Large intestine (tissue), 3 donors: ENCODE results near the gene NAPA. TPM values are rescaled to one million over a fixed set of nuclear protein-coding genes. Genes with fewer than 3 reads are reported as not detected.
A peak's percentile ranks its signal among the peaks of the same experiment; 100 is the strongest.

Source experiments
- DNase-seq, 2 donors: peaks; one replicate each; pipeline versions ENCODE4 v3.0.0 to v3.0.0-alpha.2; 2013
- H3K27ac ChIP-seq: one replicate; pipeline ENCODE4 v1.5.1; 2013; ENCODE audit warnings: low read length
- H3K27me3 ChIP-seq: 2 replicates; pipeline ENCODE4 v1.6.1; 2013; ENCODE audit warnings: low read length; ENCODE audit not compliant: control insufficient read depth, insufficient read depth
- H3K36me3 ChIP-seq: 2 replicates; pipeline ENCODE4 v1.6.1; 2013; ENCODE audit warnings: low read length; ENCODE audit not compliant: control insufficient read depth, insufficient read depth
- H3K4me1 ChIP-seq: one replicate; pipeline ENCODE4 v1.6.1; 2013; ENCODE audit warnings: low read length; ENCODE audit not compliant: control insufficient read depth, insufficient read depth
- H3K4me3 ChIP-seq: one replicate; pipeline ENCODE4 v1.5.1; 2013; ENCODE audit warnings: low read length
- H3K9me3 ChIP-seq: one replicate; pipeline ENCODE4 v1.6.1; 2013; ENCODE audit warnings: mild to moderate bottlenecking, low read depth, low read length, moderate library complexity; ENCODE audit not compliant: control insufficient read depth
- WGBS: methylation state at CpG from one replicate; pipeline ENCODE4 v1.1.5; 2013; ENCODE audit warnings: low lambda C conversion rate; ENCODE audit not compliant: insufficient coverage; 5-methylcytosine and 5-hydroxymethylcytosine counted together
- polyA plus RNA-seq: library from polyadenylated mRNA; unstranded; fragments of 120-200 nt; gene quantifications from one replicate; pipeline ENCODE4 v1.2.1, GENCODE V29; 2013

Gene NAPA
- polyA plus RNA-seq, 1 donor = 87.9 TPM

GRCh38 chr19:47464675-47465419 lies 50.0 kb downstream of the NAPA start:
- WGBS = 11% methylated on average over 3 of the region's 10 CpGs
- H3K27ac ChIP-seq = no peak overlapping the region
- H3K9me3 ChIP-seq = no peaks in the 10 kb centered on the region
- no peak for DNase-seq
- H3K27me3 ChIP-seq = peaks cover 44% of the 10 kb centered on the region
- H3K4me3 ChIP-seq = no peak overlapping the region
- no peaks in the 10 kb centered on the region for H3K4me1 ChIP-seq
- no peaks in the 10 kb centered on the region for H3K36me3 ChIP-seq

GRCh38 chr19:47461876-47462275 lies 53.0 kb downstream of the NAPA start:
- no peak overlapping the region for H3K4me3 ChIP-seq
- no peak for DNase-seq
- WGBS = 80% methylated on average over 1 of the region's 5 CpGs
- H3K9me3 ChIP-seq = peaks cover 6% of the 10 kb centered on the region
- H3K27ac ChIP-seq = no peak overlapping the region
- H3K36me3 ChIP-seq = no peaks in the 10 kb centered on the region
- peaks cover 46% of the 10 kb centered on the region for H3K27me3 ChIP-seq
- H3K4me1 ChIP-seq = no peaks in the 10 kb centered on the region

GRCh38 chr19:47459477-47459876 lies 55.4 kb downstream of the NAPA start:
- H3K9me3 ChIP-seq = peaks cover 19% of the 10 kb centered on the region
- peaks cover 58% of the 10 kb centered on the region for H3K27me3 ChIP-seq
- H3K4me3 ChIP-seq = no peak overlapping the region
- WGBS = no CpG with 5 or more reads among the region's 14 CpGs
- no peaks in the 10 kb centered on the region for H3K4me1 ChIP-seq
- DNase-seq = peak in 1 of 2 donors; percentile 16
- no peak overlapping the region for H3K27ac ChIP-seq
- H3K36me3 ChIP-seq = no peaks in the 10 kb centered on the region

- no peak overlapping the region for H3K27ac ChIP-seq
- H3K4me1 ChIP-seq = no peaks in the 10 kb centered on the region
- H3K4me3 ChIP-seq = no peak overlapping the region
- DNase-seq = no peak
- peaks cover 19% of the 10 kb centered on the region for H3K9me3 ChIP-seq
- no peaks in the 10 kb centered on the region for H3K36me3 ChIP-seq
- 26% methylated on average over 5 of the region's 5 CpGs for WGBS
- peaks cover 60% of the 10 kb centered on the region for H3K27me3 ChIP-seq
Observed at GRCh38 chr19:47458672-47459071, 56.2 kb downstream of the NAPA start.

GRCh38 chr19:47456721-47457474 lies 58.0 kb downstream of the NAPA start:
- Histone ChIP-seq H3K9me3 (peaks cover 19% of the 10 kb centered on the region), H3K36me3 (no peaks in the 10 kb centered on the region), H3K4me3 (no peak overlapping the region), H3K27ac (no peak overlapping the region), H3K4me1 (no peaks in the 10 kb centered on the region), H3K27me3 (peaks cover 63% of the 10 kb centered on the region)
- no peak for DNase-seq
- no CpG with 5 or more reads among the region's 77 CpGs for WGBS

GRCh38 chr19:47450478-47450877 lies 64.4 kb downstream of the NAPA start:
- DNase-seq = no peak
- Histone ChIP-seq H3K4me1 (peaks cover 6% of the 10 kb centered on the region), H3K27ac (no peak overlapping the region), H3K27me3 (peaks cover 62% of the 10 kb centered on the region), H3K9me3 (peaks cover 10% of the 10 kb centered on the region), H3K36me3 (no peaks in the 10 kb centered on the region), H3K4me3 (no peak overlapping the region)
- no CpG with 5 or more reads among the region's 7 CpGs for WGBS

GRCh38 chr19:47448360-47448727 lies 66.5 kb downstream of the NAPA start:
- WGBS = 40% methylated on average over 1 of the region's 9 CpGs
- no peak overlapping the region for H3K27ac ChIP-seq
- DNase-seq = no peak
- H3K4me1 ChIP-seq = peaks cover 6% of the 10 kb centered on the region
- H3K4me3 ChIP-seq = no peak overlapping the region
- peaks cover 14% of the 10 kb centered on the region for H3K9me3 ChIP-seq
- H3K27me3 ChIP-seq = peaks cover 69% of the 10 kb centered on the region
- H3K36me3 ChIP-seq = no peaks in the 10 kb centered on the region

- DNase-seq = peak; percentile 43 to 60
- Histone ChIP-seq H3K9me3 (peaks cover 14% of the 10 kb centered on the region), H3K36me3 (no peaks in the 10 kb centered on the region), H3K27me3 (peaks cover 73% of the 10 kb centered on the region), H3K4me3 (no peak overlapping the region), H3K4me1 (peaks cover 6% of the 10 kb centered on the region), H3K27ac (no peak overlapping the region)
- WGBS = no CpG with 5 or more reads among the region's 95 CpGs
Observed at GRCh38 chr19:47447470-47448359, 67.1 kb downstream of the NAPA start.

GRCh38 chr19:47446534-47447469 lies 68.1 kb downstream of the NAPA start:
- peaks cover 6% of the 10 kb centered on the region for H3K4me1 ChIP-seq
- no peak overlapping the region for H3K27ac ChIP-seq
- H3K9me3 ChIP-seq = peaks cover 14% of the 10 kb centered on the region
- peak in 1 of 2 donors; percentile 49 for DNase-seq
- WGBS = 0% methylated on average over 2 of the region's 28 CpGs
- peaks cover 81% of the 10 kb centered on the region for H3K27me3 ChIP-seq
- no peak overlapping the region for H3K4me3 ChIP-seq
- H3K36me3 ChIP-seq = no peaks in the 10 kb centered on the region
